Breast epithelium (tissue), 3 donors: ENCODE measurements around the gene CEP57L1.

ENCODE experiments used
- POLR2A ChIP-seq: fragments of 450-650 bp; IDR thresholded peaks from one replicate; pipeline ENCODE4 v1.6.1; 2016; ENCODE audit warnings: antibody characterized with exemption, mild to moderate bottlenecking, moderate library complexity
- POLR2AphosphoS5 ChIP-seq, 3 donors: sonication (generic); formaldehyde crosslinking; IDR thresholded peaks; one replicate each; pipeline ENCODE4 v1.6.1; 2017; ENCODE audit warnings: antibody characterized with exemption in 3 of 3
- TF ChIP-seq, protein P1 (sequence below), 3 donors: fragments of 450-650 bp; IDR thresholded peaks; one replicate each; pipeline ENCODE4 v1.5.1; 2016 to 2017; ENCODE audit warnings: antibody characterized with exemption in 3 of 3, mild to moderate bottlenecking in 3 of 3, moderate library complexity in 3 of 3

DNA sequence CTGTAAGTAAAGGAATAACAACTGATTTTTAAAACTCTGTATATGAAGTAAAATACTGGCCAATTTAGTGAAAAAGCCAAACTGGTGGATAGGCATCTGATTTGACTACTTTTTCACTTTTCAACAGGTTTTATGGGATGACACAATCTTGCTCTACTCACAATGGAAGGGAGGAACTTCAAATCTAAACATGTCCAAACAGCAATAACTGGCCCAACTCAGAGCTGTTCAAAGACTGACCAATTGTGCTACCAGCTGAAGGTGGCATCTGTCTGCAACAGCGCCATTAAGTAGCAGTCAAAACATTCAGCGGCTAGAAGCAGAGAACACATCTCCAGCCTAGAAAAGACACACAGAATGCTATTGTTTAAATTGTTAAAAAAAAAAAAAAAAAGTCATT lies 45.3 kb upstream of the CEP57L1 start:
- TF ChIP-seq, protein P1, sequence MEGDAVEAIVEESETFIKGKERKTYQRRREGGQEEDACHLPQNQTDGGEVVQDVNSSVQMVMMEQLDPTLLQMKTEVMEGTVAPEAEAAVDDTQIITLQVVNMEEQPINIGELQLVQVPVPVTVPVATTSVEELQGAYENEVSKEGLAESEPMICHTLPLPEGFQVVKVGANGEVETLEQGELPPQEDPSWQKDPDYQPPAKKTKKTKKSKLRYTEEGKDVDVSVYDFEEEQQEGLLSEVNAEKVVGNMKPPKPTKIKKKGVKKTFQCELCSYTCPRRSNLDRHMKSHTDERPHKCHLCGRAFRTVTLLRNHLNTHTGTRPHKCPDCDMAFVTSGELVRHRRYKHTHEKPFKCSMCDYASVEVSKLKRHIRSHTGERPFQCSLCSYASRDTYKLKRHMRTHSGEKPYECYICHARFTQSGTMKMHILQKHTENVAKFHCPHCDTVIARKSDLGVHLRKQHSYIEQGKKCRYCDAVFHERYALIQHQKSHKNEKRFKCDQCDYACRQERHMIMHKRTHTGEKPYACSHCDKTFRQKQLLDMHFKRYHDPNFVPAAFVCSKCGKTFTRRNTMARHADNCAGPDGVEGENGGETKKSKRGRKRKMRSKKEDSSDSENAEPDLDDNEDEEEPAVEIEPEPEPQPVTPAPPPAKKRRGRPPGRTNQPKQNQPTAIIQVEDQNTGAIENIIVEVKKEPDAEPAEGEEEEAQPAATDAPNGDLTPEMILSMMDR (IDR thresholded peaks at IDR 0.05), result no peak
- no peak for TF ChIP-seq POLR2A
- TF ChIP-seq POLR2AphosphoS5 (IDR thresholded peaks at IDR 0.05), result no peak
